Measurements from ENCODE around the gene RAB40B.

The RAB40B gene

DNA sequence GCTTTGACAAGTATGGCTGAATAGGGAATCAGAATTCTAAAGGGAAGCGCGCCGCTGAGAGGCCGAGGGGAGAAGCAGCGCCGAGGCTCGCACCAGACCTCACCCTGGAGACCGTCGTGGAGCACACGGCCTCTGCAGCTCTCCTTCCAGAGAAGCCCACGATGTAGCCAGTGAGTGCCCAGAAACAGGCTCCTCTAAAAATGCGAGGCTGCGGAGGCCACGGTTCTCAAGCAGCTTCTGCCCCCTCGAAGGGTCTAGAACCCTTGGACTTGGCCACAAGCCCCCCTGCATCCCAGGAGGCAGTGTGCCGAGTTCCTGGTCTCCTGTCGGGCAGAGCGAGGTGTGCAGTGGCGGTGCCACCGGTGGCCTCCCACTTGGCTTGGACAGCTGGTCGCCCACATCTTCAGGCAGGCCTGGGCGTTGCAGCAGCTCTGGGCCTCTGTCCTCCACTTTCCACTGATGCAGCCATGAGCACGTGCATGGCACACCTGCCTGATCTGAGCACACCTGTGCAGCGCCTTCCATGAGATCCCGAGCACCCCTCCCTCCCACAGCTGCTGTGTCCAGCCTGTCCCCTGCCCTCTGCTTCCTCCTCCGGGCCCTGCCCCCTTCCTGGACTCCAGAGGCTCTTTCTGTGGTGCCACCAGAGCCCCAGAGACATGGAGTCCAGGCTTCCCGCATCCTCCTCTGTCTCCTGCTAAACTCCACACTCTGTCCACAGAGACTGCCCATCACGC lies 31.4 kb downstream of the RAB40B start:
- Histone ChIP-seq H3K27me3 (replicated peaks; ENCODE audit: insufficient read depth, low read length) (no peaks in the 10 kb centered on the region), H2AFZ (ENCODE audit: low read length) (no peak overlapping the region), H3F3A (ENCODE audit: insufficient read depth, low read length) (no peaks in the 10 kb centered on the region), H3K9me2 (replicated peaks; ENCODE audit: insufficient read depth, low read length) (no peaks in the 10 kb centered on the region), H3K79me2 (ENCODE audit: low read length) (no peaks in the 10 kb centered on the region), H3K9me3 (replicated peaks; ENCODE audit: insufficient read depth, low read length) (no peaks in the 10 kb centered on the region), H3K4me1 (ENCODE audit: low read length) (no peaks in the 10 kb centered on the region), H3K36me3 (replicated peaks; ENCODE audit: insufficient read depth, low read length) (no peaks in the 10 kb centered on the region), H3K27ac (ENCODE audit: low read length) (no peak overlapping the region), H3K4me3 (ENCODE audit: low read length) (no peak overlapping the region), H3K9ac (ENCODE audit: low read length) (no peak overlapping the region), H3K4me2 (ENCODE audit: low read depth, low read length) (no peak overlapping the region), H4K20me1 (ENCODE audit: insufficient read depth, low read length) (no peaks in the 10 kb centered on the region)
- no peak for DNase-seq
- no peak for TF ChIP-seq EZH2 (optimal IDR thresholded peaks at IDR 0.05; ENCODE audit: low read depth, low read length)
- TF ChIP-seq EZH2phosphoT487 (IDR thresholded peaks at IDR 0.05; ENCODE audit: low read length) = no peak
- TF ChIP-seq, protein P1, sequence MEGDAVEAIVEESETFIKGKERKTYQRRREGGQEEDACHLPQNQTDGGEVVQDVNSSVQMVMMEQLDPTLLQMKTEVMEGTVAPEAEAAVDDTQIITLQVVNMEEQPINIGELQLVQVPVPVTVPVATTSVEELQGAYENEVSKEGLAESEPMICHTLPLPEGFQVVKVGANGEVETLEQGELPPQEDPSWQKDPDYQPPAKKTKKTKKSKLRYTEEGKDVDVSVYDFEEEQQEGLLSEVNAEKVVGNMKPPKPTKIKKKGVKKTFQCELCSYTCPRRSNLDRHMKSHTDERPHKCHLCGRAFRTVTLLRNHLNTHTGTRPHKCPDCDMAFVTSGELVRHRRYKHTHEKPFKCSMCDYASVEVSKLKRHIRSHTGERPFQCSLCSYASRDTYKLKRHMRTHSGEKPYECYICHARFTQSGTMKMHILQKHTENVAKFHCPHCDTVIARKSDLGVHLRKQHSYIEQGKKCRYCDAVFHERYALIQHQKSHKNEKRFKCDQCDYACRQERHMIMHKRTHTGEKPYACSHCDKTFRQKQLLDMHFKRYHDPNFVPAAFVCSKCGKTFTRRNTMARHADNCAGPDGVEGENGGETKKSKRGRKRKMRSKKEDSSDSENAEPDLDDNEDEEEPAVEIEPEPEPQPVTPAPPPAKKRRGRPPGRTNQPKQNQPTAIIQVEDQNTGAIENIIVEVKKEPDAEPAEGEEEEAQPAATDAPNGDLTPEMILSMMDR (IDR thresholded peaks at IDR 0.05; ENCODE audit: low read length) = no peak

DNA sequence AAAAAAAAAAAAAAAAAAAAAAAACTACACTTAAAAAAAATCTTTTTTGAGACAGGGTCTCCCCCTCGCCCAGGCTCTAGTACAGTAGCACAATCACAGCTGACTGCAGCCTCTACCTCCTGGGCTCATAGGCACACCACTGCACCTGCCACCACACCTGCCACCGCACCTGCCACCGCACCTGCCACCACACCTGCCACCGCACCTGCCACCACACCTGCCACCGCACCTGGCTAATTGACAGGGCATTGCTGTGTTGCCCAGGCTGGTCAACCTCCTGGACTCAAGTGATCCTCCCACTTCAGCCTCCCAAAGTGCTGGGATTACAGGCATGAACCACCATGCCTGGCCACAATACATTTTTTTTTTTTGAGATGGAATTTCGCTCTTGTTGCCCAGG lies 32.6 kb downstream of the RAB40B start:
- H3K4me1 ChIP-seq (ENCODE audit: low read length) = no peaks in the 10 kb centered on the region
- TF ChIP-seq, protein P1 (IDR thresholded peaks at IDR 0.05; ENCODE audit: low read length) = no peak
- TF ChIP-seq EZH2phosphoT487 (IDR thresholded peaks at IDR 0.05; ENCODE audit: low read length) = no peak
- no peak for TF ChIP-seq EZH2 (optimal IDR thresholded peaks at IDR 0.05; ENCODE audit: low read depth, low read length)
- no peak overlapping the region for H2AFZ ChIP-seq (ENCODE audit: low read length)
- no peak for DNase-seq
- H3K27me3 ChIP-seq (replicated peaks; ENCODE audit: insufficient read depth, low read length) = no peaks in the 10 kb centered on the region
- H3F3A ChIP-seq (ENCODE audit: insufficient read depth, low read length) = no peaks in the 10 kb centered on the region
- H3K36me3 ChIP-seq (replicated peaks; ENCODE audit: insufficient read depth, low read length) = no peaks in the 10 kb centered on the region
- no peak overlapping the region for H3K9ac ChIP-seq (ENCODE audit: low read length)
- no peak overlapping the region for H3K4me3 ChIP-seq (ENCODE audit: low read length)
- H3K9me2 ChIP-seq (replicated peaks; ENCODE audit: insufficient read depth, low read length) = no peaks in the 10 kb centered on the region
- no peak overlapping the region for H3K4me2 ChIP-seq (ENCODE audit: low read depth, low read length)
- no peak overlapping the region for H3K27ac ChIP-seq (ENCODE audit: low read length)
- no peaks in the 10 kb centered on the region for H3K9me3 ChIP-seq (replicated peaks; ENCODE audit: insufficient read depth, low read length)
- H3K79me2 ChIP-seq (ENCODE audit: low read length) = no peaks in the 10 kb centered on the region
- no peaks in the 10 kb centered on the region for H4K20me1 ChIP-seq (ENCODE audit: insufficient read depth, low read length)

DNA sequence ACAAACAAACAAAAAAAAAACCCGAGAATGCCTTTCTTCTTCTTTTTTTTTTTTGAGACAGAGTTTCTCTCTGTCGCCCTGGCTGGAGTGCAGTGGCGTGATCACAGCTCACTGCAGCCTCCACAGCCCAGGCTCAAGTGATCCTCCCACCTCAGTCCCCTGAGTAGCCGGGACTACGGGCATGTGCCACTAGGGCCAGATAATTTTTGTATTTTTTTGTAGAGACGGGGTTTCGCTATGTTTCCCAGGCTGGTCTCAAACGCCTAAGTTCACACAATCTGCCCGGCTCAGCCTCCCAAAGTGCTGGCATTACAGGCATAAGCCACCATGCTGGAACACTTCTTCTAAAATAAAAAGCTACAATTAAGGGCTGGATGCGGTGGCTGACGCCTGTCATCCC lies 33.3 kb downstream of the RAB40B start:
- no peaks in the 10 kb centered on the region for H4K20me1 ChIP-seq (ENCODE audit: insufficient read depth, low read length)

More for the DNA sequence above, 33.3 kb downstream of the RAB40B start:
- Histone ChIP-seq H3K4me3 (ENCODE audit: low read length) (no peak overlapping the region), H3K9ac (ENCODE audit: low read length) (no peak overlapping the region), H3K9me2 (replicated peaks; ENCODE audit: insufficient read depth, low read length) (no peaks in the 10 kb centered on the region), H3K4me2 (ENCODE audit: low read depth, low read length) (no peak overlapping the region), H3K79me2 (ENCODE audit: low read length) (no peaks in the 10 kb centered on the region), H3K27ac (ENCODE audit: low read length) (no peak overlapping the region), H3K4me1 (ENCODE audit: low read length) (no peaks in the 10 kb centered on the region), H3K27me3 (replicated peaks; ENCODE audit: insufficient read depth, low read length) (no peaks in the 10 kb centered on the region), H3K9me3 (replicated peaks; ENCODE audit: insufficient read depth, low read length) (no peaks in the 10 kb centered on the region), H2AFZ (ENCODE audit: low read length) (no peak overlapping the region), H3K36me3 (replicated peaks; ENCODE audit: insufficient read depth, low read length) (no peaks in the 10 kb centered on the region), H3F3A (ENCODE audit: insufficient read depth, low read length) (no peaks in the 10 kb centered on the region)
- DNase-seq = no peak
- TF ChIP-seq EZH2 (optimal IDR thresholded peaks at IDR 0.05; ENCODE audit: low read depth, low read length) (no peak), EZH2phosphoT487 (IDR thresholded peaks at IDR 0.05; ENCODE audit: low read length) (no peak)
- TF ChIP-seq, protein P1 (IDR thresholded peaks at IDR 0.05; ENCODE audit: low read length) = no peak
